Lower lobe of right lung (tissue), 2 donors: Measurements from ENCODE around the gene RPS4Y1. TPM values are rescaled to one million over a fixed set of nuclear protein-coding genes. Genes with fewer than 3 reads are reported as not detected.

ENCODE experiments used
- ATAC-seq, 2 donors: fragments of 200-7000 bp; cut with Tn5 transposase; one replicate each; pipeline ENCODE4 v1.9.1; 2020 to 2022; ENCODE audit warnings: mild to moderate bottlenecking in 2 of 2, moderate library complexity in 2 of 2
- DNase-seq: peaks from one replicate; pipeline ENCODE4 v3.0.0-alpha.2; 2020
- H3K27ac ChIP-seq: fragments of 200-600 bp; one replicate; pipeline ENCODE4 v1.8.0; 2022
- H3K27me3 ChIP-seq: fragments of 200-600 bp; one replicate; pipeline ENCODE4 v1.8.0; 2022; ENCODE audit warnings: low read depth
- H3K36me3 ChIP-seq: fragments of 200-600 bp; one replicate; pipeline ENCODE4 v1.8.0; 2022; ENCODE audit warnings: mild to moderate bottlenecking
- H3K4me1 ChIP-seq: fragments of 200-600 bp; one replicate; pipeline ENCODE4 v1.8.0; 2022
- H3K4me3 ChIP-seq: fragments of 200-600 bp; one replicate; pipeline ENCODE4 v1.8.0; 2022; ENCODE audit warnings: mild to moderate bottlenecking
- H3K9me3 ChIP-seq: fragments of 200-600 bp; one replicate; pipeline ENCODE4 v1.8.0; 2022
- CTCF ChIP-seq: fragments of 200-600 bp; IDR thresholded peaks from one replicate; pipeline ENCODE4 v1.8.0; 2022; ENCODE audit warnings: antibody characterized with exemption, mild to moderate bottlenecking
- intact Hi-C: fragments of 100-400 bp; cut with DNase I; formaldehyde crosslinking; loops from one replicate; pipeline ENCODE4 v1.11.0; 2022
- total RNA-seq: library from RNA; stranded (reverse); fragmentation: NEBNext Ultra II Directional; extraction: Animal tissue kit (Norgen Biotek cat#: 25700); gene quantifications from one replicate; pipeline ENCODE4 v1.2.1, GENCODE V29; 2021
- donor health status: DM: no; HTN: yes; CAD: no; lungs with severe emphysema.

Gene RPS4Y1
- total RNA-seq, 1 donor from 2014 or later: 211 TPM

GRCh38 chrY:2849368-2849767 is 8.0 kb downstream of the RPS4Y1 start:
- no peaks in the 10 kb centered on the region for H3K9me3 ChIP-seq
- H3K36me3 ChIP-seq: peaks cover 77% of the 10 kb centered on the region
- intact Hi-C loops: no loop called here
- no peaks in the 10 kb centered on the region for H3K27me3 ChIP-seq
- no peak for ATAC-seq
- TF ChIP-seq CTCF: no peak
- no peak for DNase-seq
- no peak overlapping the region for H3K4me3 ChIP-seq
- H3K27ac ChIP-seq: no peak overlapping the region
- no peaks in the 10 kb centered on the region for H3K4me1 ChIP-seq

GRCh38 chrY:2854145-2854774 is 12.9 kb downstream of the RPS4Y1 start:
- TF ChIP-seq CTCF: no peak
- intact Hi-C loops: no loop called here
- Histone ChIP-seq H3K4me1 (no peaks in the 10 kb centered on the region), H3K9me3 (no peaks in the 10 kb centered on the region), H3K36me3 (peaks cover 58% of the 10 kb centered on the region), H3K27ac (no peak overlapping the region), H3K27me3 (no peaks in the 10 kb centered on the region), H3K4me3 (no peak overlapping the region)
- DNase-seq: no peak
- no peak for ATAC-seq

- Histone ChIP-seq H3K4me3 (no peak overlapping the region), H3K27me3 (no peaks in the 10 kb centered on the region), H3K27ac (no peak overlapping the region), H3K36me3 (peaks cover 47% of the 10 kb centered on the region), H3K4me1 (no peaks in the 10 kb centered on the region), H3K9me3 (no peaks in the 10 kb centered on the region)
- DNase-seq (no peak), ATAC-seq (no peak)
- intact Hi-C loops: no loop called here
- no peak for TF ChIP-seq CTCF
Measured at GRCh38 chrY:2857068-2857467, 15.7 kb downstream of the RPS4Y1 start.

GRCh38 chrY:2857686-2858085 is 16.3 kb downstream of the RPS4Y1 start:
- no peak overlapping the region for H3K4me3 ChIP-seq
- intact Hi-C loops: no loop called here
- no peak for ATAC-seq
- no peak overlapping the region for H3K27ac ChIP-seq
- DNase-seq: no peak
- no peak for TF ChIP-seq CTCF
- H3K9me3 ChIP-seq: no peaks in the 10 kb centered on the region
- no peaks in the 10 kb centered on the region for H3K4me1 ChIP-seq
- no peaks in the 10 kb centered on the region for H3K27me3 ChIP-seq
- peaks cover 50% of the 10 kb centered on the region for H3K36me3 ChIP-seq

GRCh38 chrY:2859782-2860181 is 18.4 kb downstream of the RPS4Y1 start:
- no peak for TF ChIP-seq CTCF
- Histone ChIP-seq H3K27me3 (no peaks in the 10 kb centered on the region), H3K4me3 (no peak overlapping the region), H3K27ac (no peak overlapping the region), H3K4me1 (no peaks in the 10 kb centered on the region), H3K9me3 (no peaks in the 10 kb centered on the region), H3K36me3 (peaks cover 49% of the 10 kb centered on the region)
- DNase-seq (no peak), ATAC-seq (no peak)
- intact Hi-C loops: no loop called here
